SK-N-SH treated with all-trans-retinoic acid at 6 μM for 48 hours (cell line): ENCODE measurements around the gene ZBTB16.

Experiments
- ARNTL ChIP-seq: fragments of 450-650 bp; formaldehyde crosslinking; IDR thresholded peaks from 2 replicates; pipeline ENCODE4 v1.5.0; 2020; ENCODE audit warnings: low read depth, mild to moderate bottlenecking, moderate library complexity, borderline replicate concordance
- BACH2 ChIP-seq: fragments of 250-450 bp; sonication (Bioruptor Pico); IDR thresholded peaks from 2 replicates; pipeline ENCODE4 v1.9.0; 2021; ENCODE audit warnings: mild to moderate bottlenecking, borderline replicate concordance
- CREB5 ChIP-seq: fragments of 250-450 bp; sonication (Bioruptor Pico); IDR thresholded peaks from 2 replicates; pipeline ENCODE4 v1.5.1; 2020; ENCODE audit warnings: low read depth, mild to moderate bottlenecking, moderate library complexity
- ESRRG ChIP-seq: fragments of 250-450 bp; sonication (Bioruptor Pico); IDR thresholded peaks from 2 replicates; pipeline ENCODE4 v1.6.1; 2021; ENCODE audit warnings: mild to moderate bottlenecking
- GLIS3 ChIP-seq: fragments of 250-450 bp; sonication (Bioruptor Pico); IDR thresholded peaks from 2 replicates; pipeline ENCODE4 v1.5.0; 2020; ENCODE audit warnings: mild to moderate bottlenecking, moderate library complexity
- ISL1 ChIP-seq: fragments of 250-450 bp; sonication (Bioruptor Pico); IDR thresholded peaks from 2 replicates; pipeline ENCODE4 v2.1.2; 2022; ENCODE audit warnings: mild to moderate bottlenecking, moderate library complexity
- PATZ1 ChIP-seq: fragments of 250-450 bp; sonication (Bioruptor Pico); IDR thresholded peaks from 2 replicates; pipeline ENCODE4 v1.8.0; 2020; ENCODE audit warnings: mild to moderate bottlenecking, moderate library complexity, borderline replicate concordance
- POU6F1 ChIP-seq: fragments of 250-450 bp; sonication (Bioruptor Pico); IDR thresholded peaks from 2 replicates; pipeline ENCODE4 v1.8.0; 2021; ENCODE audit warnings: low read depth, mild to moderate bottlenecking, moderate library complexity, borderline replicate concordance
- TCF4 ChIP-seq: fragments of 250-450 bp; sonication (Bioruptor Pico); IDR thresholded peaks from 2 replicates; pipeline ENCODE4 v1.8.0; 2021; ENCODE audit warnings: mild to moderate bottlenecking, moderate library complexity, borderline replicate concordance
- ZFP3 ChIP-seq: fragments of 250-450 bp; sonication (Bioruptor Pico); IDR thresholded peaks from 2 replicates; pipeline ENCODE4 v1.5.0; 2020; ENCODE audit warnings: mild to moderate bottlenecking, moderate library complexity
- ZNF8 ChIP-seq: fragments of 450-650 bp; formaldehyde crosslinking; IDR thresholded peaks from 2 replicates; pipeline ENCODE4 v1.5.0; 2020; ENCODE audit warnings: mild to moderate bottlenecking, moderate library complexity

- TF ChIP-seq BACH2 (CRISPR knock-in tag) = no peak
- TF ChIP-seq ARNTL (CRISPR knock-in tag) = no peak
- TF ChIP-seq PATZ1 = no peak
- TF ChIP-seq CREB5 = no peak
- TF ChIP-seq ZNF8 (CRISPR knock-in tag) = no peak
- TF ChIP-seq POU6F1 (CRISPR knock-in tag) = no peak
- no peak for TF ChIP-seq TCF4 (CRISPR knock-in tag)
- no peak for TF ChIP-seq ZFP3 (CRISPR knock-in tag)
- TF ChIP-seq ISL1 (CRISPR knock-in tag) = no peak
- no peak for TF ChIP-seq GLIS3 (CRISPR knock-in tag)
- no peak for TF ChIP-seq ESRRG (CRISPR knock-in tag)
Observed at GRCh38 chr11:114010931-114011330, 48.6 kb upstream of the ZBTB16 start.
